ENCODE measurements around the gene UMOD.

GRCh38 chr16:20321671-20322070 is 30.8 kb downstream of the UMOD start:
- TF ChIP-seq CTCF (IDR thresholded peaks at IDR 0.05; ENCODE audit: insufficient read depth, low read length, poor library complexity, severe bottlenecking) (no peak), EZH2phosphoT487 (conservative IDR thresholded peaks at IDR 0.05; ENCODE audit: low read length) (no peak)

All from SU-DHL-6 (cell line).